Measurements from ENCODE around the gene GPR18. TPM values are rescaled to one million over a fixed set of nuclear protein-coding genes. Genes with fewer than 3 reads are reported as not detected.

The GPR18 gene
- total RNA-seq, 2 experiments from 2014 or later: 10.9 to 13.7 TPM

DNA sequence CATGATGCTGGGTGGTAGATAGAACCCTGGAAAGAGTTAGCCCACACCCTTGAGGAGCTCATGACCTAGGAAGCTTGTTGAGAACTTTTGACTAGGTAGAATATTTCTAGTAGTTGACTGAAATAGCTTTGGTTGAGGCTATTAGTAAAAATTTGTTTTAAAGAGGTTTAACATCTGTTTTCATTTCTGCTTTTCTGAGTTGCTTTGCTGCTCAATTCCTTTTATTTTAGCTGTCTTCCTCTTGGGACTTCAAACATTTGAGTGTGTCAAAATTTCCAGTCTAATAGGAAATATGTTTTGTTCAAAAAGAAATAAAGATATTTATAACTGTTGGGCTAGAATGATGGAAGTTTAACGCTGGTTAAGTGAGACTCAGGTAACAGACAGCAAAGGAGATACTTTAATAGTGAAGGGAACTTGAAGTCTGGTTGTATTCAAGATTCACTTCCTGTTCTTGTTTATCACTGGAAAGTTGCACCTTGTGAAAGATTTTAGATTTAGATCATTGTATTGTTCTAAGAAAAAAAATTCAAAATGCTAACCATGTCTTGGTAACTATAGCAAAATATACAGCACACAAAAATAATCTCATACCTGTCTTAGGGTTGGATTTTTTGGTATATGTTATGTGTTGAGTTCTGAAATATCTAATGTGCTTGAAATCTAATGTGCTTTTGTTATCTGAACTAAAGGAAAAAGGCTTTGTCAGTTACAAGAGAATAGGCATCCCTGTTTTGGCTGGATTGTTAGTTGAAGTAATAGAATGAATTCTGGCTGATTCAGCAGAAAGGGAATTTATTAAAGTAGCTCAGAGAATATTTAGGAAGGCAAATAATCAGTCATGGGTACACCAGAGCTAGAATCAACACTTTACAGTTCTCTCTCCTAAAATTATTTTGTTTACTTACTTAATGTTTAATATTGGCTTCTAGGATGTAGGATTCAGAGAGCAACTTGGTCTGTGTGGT is 24.4 kb upstream of the GPR18 start:
- CTCF ChIA-PET (ENCODE audit: unreplicated experiment): interaction anchor here (0.5 kb wide), 1 partner anchor 709 kb away, joined by 4 read pairs; no protein-coding TSS in a partner anchor
- H3K36me3 ChIP-seq (ENCODE audit: insufficient read depth, low read length): peaks cover 9% of the 10 kb centered on the region
- H2AFZ ChIP-seq (ENCODE audit: low read length): no peak overlapping the region
- intact Hi-C loops (cut with micrococcal nuclease; ENCODE audit: unreplicated experiment): loop anchor here (5.0 kb wide), 3 partner anchors 55 to 145 kb away; no protein-coding TSS in a partner anchor
- no peak overlapping the region for H3K4me3 ChIP-seq (ENCODE audit: low read depth, low read length, poor library complexity, severe bottlenecking)
- no peaks in the 10 kb centered on the region for H3K9me3 ChIP-seq (ENCODE audit: low read length)
- TF ChIP-seq, protein P1, sequence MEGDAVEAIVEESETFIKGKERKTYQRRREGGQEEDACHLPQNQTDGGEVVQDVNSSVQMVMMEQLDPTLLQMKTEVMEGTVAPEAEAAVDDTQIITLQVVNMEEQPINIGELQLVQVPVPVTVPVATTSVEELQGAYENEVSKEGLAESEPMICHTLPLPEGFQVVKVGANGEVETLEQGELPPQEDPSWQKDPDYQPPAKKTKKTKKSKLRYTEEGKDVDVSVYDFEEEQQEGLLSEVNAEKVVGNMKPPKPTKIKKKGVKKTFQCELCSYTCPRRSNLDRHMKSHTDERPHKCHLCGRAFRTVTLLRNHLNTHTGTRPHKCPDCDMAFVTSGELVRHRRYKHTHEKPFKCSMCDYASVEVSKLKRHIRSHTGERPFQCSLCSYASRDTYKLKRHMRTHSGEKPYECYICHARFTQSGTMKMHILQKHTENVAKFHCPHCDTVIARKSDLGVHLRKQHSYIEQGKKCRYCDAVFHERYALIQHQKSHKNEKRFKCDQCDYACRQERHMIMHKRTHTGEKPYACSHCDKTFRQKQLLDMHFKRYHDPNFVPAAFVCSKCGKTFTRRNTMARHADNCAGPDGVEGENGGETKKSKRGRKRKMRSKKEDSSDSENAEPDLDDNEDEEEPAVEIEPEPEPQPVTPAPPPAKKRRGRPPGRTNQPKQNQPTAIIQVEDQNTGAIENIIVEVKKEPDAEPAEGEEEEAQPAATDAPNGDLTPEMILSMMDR (conservative IDR thresholded peaks at IDR 0.05; ENCODE audit: low read length): no peak
- no peak for TF ChIP-seq EZH2phosphoT487 (IDR thresholded peaks at IDR 0.05; ENCODE audit: borderline replicate concordance, low read depth, low read length)
- TSS peak; percentile 12 for BruUV-seq (replicated peaks)
- H4K20me1 ChIP-seq (ENCODE audit: insufficient read depth, low read length): peaks cover 14% of the 10 kb centered on the region; the same call in 1 of the 2 replicates
- peak; percentile 44 for DNase-seq (ENCODE audit: low spot score)
- H3K4me2 ChIP-seq (ENCODE audit: low read length): peak overlapping the region; percentile 67
- peaks cover 27% of the 10 kb centered on the region for H3K4me1 ChIP-seq (ENCODE audit: insufficient read depth, low read length, poor library complexity, severe bottlenecking)
- H3K27ac ChIP-seq (ENCODE audit: low read depth, low read length, poor library complexity, severe bottlenecking): peak overlapping the region; percentile 55
- peaks cover 4% of the 10 kb centered on the region; the same call in 1 of the 2 replicates for H3K79me2 ChIP-seq (ENCODE audit: insufficient read depth, low read depth, low read length)
- POLR2A ChIA-PET: interaction anchor here (0.7 kb wide), 2 partner anchors 38 to 66 kb away, joined by 3 to 9 read pairs; no protein-coding TSS in a partner anchor
- H3K9me2 ChIP-seq (ENCODE audit: insufficient read depth, low read length): no peaks in the 10 kb centered on the region

- H3K27ac ChIP-seq (ENCODE audit: low read depth, low read length, poor library complexity, severe bottlenecking): peak overlapping the region; percentile 55
- no peaks in the 10 kb centered on the region for H3K9me2 ChIP-seq (ENCODE audit: insufficient read depth, low read length)
- no TSS peak for BruUV-seq (replicated peaks)
- H3K9me3 ChIP-seq (ENCODE audit: low read length): no peaks in the 10 kb centered on the region
- H3K4me1 ChIP-seq (ENCODE audit: insufficient read depth, low read length, poor library complexity, severe bottlenecking): peaks cover 27% of the 10 kb centered on the region
- TF ChIP-seq EZH2phosphoT487 (IDR thresholded peaks at IDR 0.05; ENCODE audit: borderline replicate concordance, low read depth, low read length): no peak
- TF ChIP-seq, protein P1 (conservative IDR thresholded peaks at IDR 0.05; ENCODE audit: low read length): no peak
- no peak overlapping the region for H2AFZ ChIP-seq (ENCODE audit: low read length)
- peaks cover 4% of the 10 kb centered on the region; the same call in 1 of the 2 replicates for H3K79me2 ChIP-seq (ENCODE audit: insufficient read depth, low read depth, low read length)
- no peak overlapping the region for H3K4me3 ChIP-seq (ENCODE audit: low read depth, low read length, poor library complexity, severe bottlenecking)
- DNase-seq (ENCODE audit: low spot score): no peak
- ChIA-PET CTCF (ENCODE audit: unreplicated experiment) (no interaction called here), POLR2A (no interaction called here)
- intact Hi-C loops (cut with micrococcal nuclease; ENCODE audit: unreplicated experiment): loop anchor here (5.0 kb wide), 3 partner anchors 55 to 145 kb away; no protein-coding TSS in a partner anchor
- H3K4me2 ChIP-seq (ENCODE audit: low read length): peak overlapping the region; percentile 67
- peaks cover 14% of the 10 kb centered on the region; the same call in 1 of the 2 replicates for H4K20me1 ChIP-seq (ENCODE audit: insufficient read depth, low read length)
- H3K36me3 ChIP-seq (ENCODE audit: insufficient read depth, low read length): peaks cover 9% of the 10 kb centered on the region
Observed at GRCh38 chr13:99281811-99282263, 23.7 kb upstream of the GPR18 start.

All from OCI-LY7 (cell line).